Measurements from ENCODE around the gene PPARG. TPM values are rescaled to one million over a fixed set of nuclear protein-coding genes. Genes with fewer than 3 reads are reported as not detected.

PPARG gene
- total RNA-seq: 10 to 100 TPM in 1 of 2 donors, 1 to 10 TPM in 1; 7.0 to 12.9 TPM

- DNase-seq (ENCODE audit: low spot score): peak; percentile 20
- Histone ChIP-seq H3K27me3 (replicated peaks; ENCODE audit: insufficient read depth) (no peaks in the 10 kb centered on the region), H3K4me3 (peak within 1 kb of the TSS; percentile 63 to 66), H3K4me1 (replicated peaks) (no peaks in the 10 kb centered on the region), H3K36me3 (no peaks in the 10 kb centered on the region), H3K27ac (peak within 1 kb of the TSS; percentile 57 to 65), H3K9me3 (no peaks in the 10 kb centered on the region)
- intact Hi-C loops (cut with DNase I): no loop called here
- 1% methylated on average over 35 of the region's 87 CpGs for WGBS
- TF ChIP-seq CTCF (IDR thresholded peaks at IDR 0.05) (peak in 1 of 4 experiments; percentile 9), POLR2AphosphoS5 (IDR thresholded peaks at IDR 0.05) (no peak), POLR2A (IDR thresholded peaks at IDR 0.05) (peak; percentile 68)
These were observed at the start of gene PPARG for GRCh38 chr3:12288182-12289129. Gene PPARG, plus strand, starts transcription at chr3:12289070. Its CDS starts 90,642 bp downstream, at chr3:12379712.

GRCh38 chr3:12239301-12239700 lies 49.6 kb upstream of the PPARG start:
- no peak for TF ChIP-seq POLR2AphosphoS5 (IDR thresholded peaks at IDR 0.05)
- no peak for TF ChIP-seq POLR2A (IDR thresholded peaks at IDR 0.05)
- no peak for TF ChIP-seq CTCF (IDR thresholded peaks at IDR 0.05)
- no peaks in the 10 kb centered on the region for H3K9me3 ChIP-seq
- WGBS: 48% methylated on average over 5 of the region's 5 CpGs
- intact Hi-C loops (cut with DNase I): no loop called here
- H3K4me3 ChIP-seq: no peak overlapping the region
- no peaks in the 10 kb centered on the region for H3K36me3 ChIP-seq
- DNase-seq (ENCODE audit: low spot score): no peak
- H3K4me1 ChIP-seq (replicated peaks): no peaks in the 10 kb centered on the region
- H3K27ac ChIP-seq: no peak overlapping the region
- no peaks in the 10 kb centered on the region for H3K27me3 ChIP-seq (replicated peaks; ENCODE audit: insufficient read depth)

GRCh38 chr3:12242772-12243171 lies 46.1 kb upstream of the PPARG start:
- Histone ChIP-seq H3K27ac (no peak overlapping the region), H3K9me3 (no peaks in the 10 kb centered on the region), H3K4me1 (replicated peaks) (no peaks in the 10 kb centered on the region), H3K4me3 (no peak overlapping the region), H3K27me3 (replicated peaks; ENCODE audit: insufficient read depth) (no peaks in the 10 kb centered on the region), H3K36me3 (no peaks in the 10 kb centered on the region)
- no peak for TF ChIP-seq CTCF (IDR thresholded peaks at IDR 0.05)
- TF ChIP-seq POLR2AphosphoS5 (IDR thresholded peaks at IDR 0.05): no peak
- no peak for TF ChIP-seq POLR2A (IDR thresholded peaks at IDR 0.05)
- intact Hi-C loops (cut with DNase I): no loop called here
- 94% methylated on average over 2 of the region's 2 CpGs for WGBS
- DNase-seq (ENCODE audit: low spot score): no peak

DNA sequence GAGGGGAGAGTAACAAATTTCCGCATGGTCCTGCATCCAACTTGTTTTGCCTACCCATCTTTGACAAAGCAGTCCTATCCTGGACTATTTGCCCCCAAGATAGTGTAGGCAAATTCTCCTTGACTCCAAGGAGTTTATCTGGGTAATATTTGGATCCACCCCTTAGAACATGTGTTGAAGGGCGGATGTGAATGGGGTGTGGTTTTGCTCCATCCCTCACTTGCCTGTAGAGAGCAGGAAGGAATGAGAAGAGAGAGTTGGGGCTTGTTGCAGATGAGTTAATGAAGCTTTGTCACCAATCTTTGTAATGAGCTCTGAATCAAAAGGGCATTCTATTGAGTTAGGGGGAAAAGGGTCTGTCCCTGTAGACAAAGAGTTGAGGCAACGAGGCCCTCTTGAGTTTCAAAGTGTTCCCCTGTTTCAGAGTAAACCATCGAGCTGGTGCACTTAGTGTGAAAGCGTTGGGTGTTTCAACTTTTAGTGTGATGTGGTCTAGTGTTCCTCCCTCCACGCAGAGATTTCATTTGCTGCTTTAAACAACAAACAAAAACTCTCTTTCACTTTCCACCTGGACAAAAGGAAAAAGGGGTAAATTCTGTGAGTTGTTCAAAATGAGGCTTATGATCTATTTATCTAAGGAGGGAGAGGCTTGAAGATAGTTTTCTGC lies 42.2 kb upstream of the PPARG start:
- H3K27me3 ChIP-seq (replicated peaks; ENCODE audit: insufficient read depth): no peaks in the 10 kb centered on the region
- H3K36me3 ChIP-seq: no peaks in the 10 kb centered on the region
- no peak overlapping the region for H3K4me3 ChIP-seq
- no peak for DNase-seq (ENCODE audit: low spot score)
- TF ChIP-seq CTCF (IDR thresholded peaks at IDR 0.05): no peak
- no peak for TF ChIP-seq POLR2AphosphoS5 (IDR thresholded peaks at IDR 0.05)
- TF ChIP-seq POLR2A (IDR thresholded peaks at IDR 0.05): no peak
- no peak overlapping the region for H3K27ac ChIP-seq
- WGBS: 68% methylated on average over 6 of the region's 6 CpGs
- no peaks in the 10 kb centered on the region for H3K9me3 ChIP-seq
- intact Hi-C loops (cut with DNase I): no loop called here
- no peaks in the 10 kb centered on the region for H3K4me1 ChIP-seq (replicated peaks)
